PC-3 (cell line): ENCODE results near the gene HDAC4. TPM values are rescaled to one million over a fixed set of nuclear protein-coding genes. Genes with fewer than 3 reads are reported as not detected.

ENCODE experiments used
- ATAC-seq: fragments of 200-7000 bp; cut with Tn5 transposase; 2 replicates; pipeline ENCODE4 v1.9.1; 2020; ENCODE audit warnings: mild to moderate bottlenecking, moderate library complexity
- BruUV-seq: library from RNA; stranded (reverse); fragments of 400-500 nt; replicated peaks from 2 replicates; lab custom pipeline; 2021; lab: Mats Ljungman, UMichigan
- CTCF ChIA-PET: fragments of 300-600 bp; sonication (Branson Sonifier 250); formaldehyde crosslinking; loops from one replicate; lab custom pipeline; 2022; ENCODE audit warnings: antibody characterized with exemption; lab: Charles Lee
- POLR2A ChIA-PET: fragments of 300-600 bp; sonication (Branson Sonifier 250); formaldehyde crosslinking; loops from one replicate; lab custom pipeline; 2022; ENCODE audit warnings: antibody characterized with exemption; ENCODE audit not compliant: unreplicated experiment; lab: Charles Lee
- DNase-seq: peaks from one replicate; pipeline ENCODE4 v3.0.0-alpha.2; 2015
- H2AFZ ChIP-seq: fragments of 300-600 bp; sonication (generic); 2 replicates; pipeline ENCODE4 v1.6.0; 2016; ENCODE audit warnings: antibody characterized with exemption, low read length
- H3F3A ChIP-seq: fragments of 300-600 bp; sonication (generic); one replicate; pipeline ENCODE4 v1.6.0; 2017; ENCODE audit warnings: antibody characterized with exemption, low read length, control low read depth, mild to moderate bottlenecking; ENCODE audit not compliant: unreplicated experiment
- H3K27ac ChIP-seq: fragments of 300-600 bp; sonication (generic); 2 replicates; pipeline ENCODE4 v1.5.1; 2016; ENCODE audit warnings: mild to moderate bottlenecking, low read length
- H3K27me3 ChIP-seq: fragments of 300-600 bp; sonication (generic); 2 replicates; pipeline ENCODE4 v1.6.1; 2016; ENCODE audit warnings: low read length, mixed read lengths
- H3K36me3 ChIP-seq: fragments of 300-600 bp; sonication (generic); 2 replicates; pipeline ENCODE4 v1.6.1; 2016; ENCODE audit warnings: low read depth, mixed run types, low read length, mixed read lengths
- H3K4me1 ChIP-seq: fragments of 300-600 bp; sonication (generic); 2 replicates; pipeline ENCODE4 v1.5.1; 2016; ENCODE audit warnings: low read length; ENCODE audit not compliant: insufficient read depth
- H3K4me2 ChIP-seq: fragments of 300-600 bp; sonication (generic); 2 replicates; pipeline ENCODE4 v1.6.0; 2016; ENCODE audit warnings: low read length
- H3K4me3 ChIP-seq: fragments of 300-600 bp; sonication (generic); 2 replicates; pipeline ENCODE4 v1.5.1; 2016; ENCODE audit warnings: mild to moderate bottlenecking, low read length, mixed read lengths
- H3K79me2 ChIP-seq: fragments of 300-600 bp; sonication (generic); 2 replicates; pipeline ENCODE4 v1.6.1; 2017; ENCODE audit warnings: low read length, mixed read lengths
- H3K9ac ChIP-seq: fragments of 300-600 bp; sonication (generic); 2 replicates; pipeline ENCODE4 v1.6.0; 2016; ENCODE audit warnings: mild to moderate bottlenecking, low read length
- H3K9me2 ChIP-seq: fragments of 300-600 bp; sonication (generic); replicated peaks from 2 replicates; pipeline ENCODE4 v1.6.1; 2016; ENCODE audit warnings: mixed run types, low read length, mixed read lengths
- H3K9me3 ChIP-seq: fragments of 300-600 bp; sonication (generic); 2 replicates; pipeline ENCODE4 v1.6.1; 2016; ENCODE audit warnings: low read length, mixed read lengths
- H4K20me1 ChIP-seq: fragments of 300-600 bp; sonication (generic); 2 replicates; pipeline ENCODE4 v1.6.1; 2016; ENCODE audit warnings: low read length, mixed read lengths
- EZH2 ChIP-seq: fragments of 300-600 bp; sonication (generic); IDR thresholded peaks from one replicate; pipeline ENCODE4 v1.6.1; 2017; ENCODE audit warnings: antibody characterized with exemption, mild to moderate bottlenecking, low read length; ENCODE audit not compliant: unreplicated experiment
- EZH2phosphoT487 ChIP-seq: fragments of 300-600 bp; sonication (generic); IDR thresholded peaks from 2 replicates; pipeline ENCODE4 v1.6.1; 2018; ENCODE audit warnings: mild to moderate bottlenecking, antibody characterized with exemption, low read length, borderline replicate concordance
- intact Hi-C: fragments of 100-400 bp; cut with micrococcal nuclease; formaldehyde crosslinking; loops from 2 replicates; pipeline ENCODE4 v1.9.0; 2023
- total RNA-seq: library from RNA; depleted of rRNA; stranded (reverse); fragments of >200 nt; gene quantifications from 2 replicates; pipeline ENCODE4 v1.2.3, GENCODE V29; 2014
- TF ChIP-seq, protein P1 (sequence below): fragments of 300-600 bp; sonication (generic); conservative IDR thresholded peaks from 2 replicates; pipeline ENCODE4 v1.5.1; 2017; ENCODE audit warnings: antibody characterized with exemption, low read depth, mild to moderate bottlenecking, low read length

HDAC4 gene
- total RNA-seq, 1 experiment from 2014 or later, result 8.5 TPM

DNA sequence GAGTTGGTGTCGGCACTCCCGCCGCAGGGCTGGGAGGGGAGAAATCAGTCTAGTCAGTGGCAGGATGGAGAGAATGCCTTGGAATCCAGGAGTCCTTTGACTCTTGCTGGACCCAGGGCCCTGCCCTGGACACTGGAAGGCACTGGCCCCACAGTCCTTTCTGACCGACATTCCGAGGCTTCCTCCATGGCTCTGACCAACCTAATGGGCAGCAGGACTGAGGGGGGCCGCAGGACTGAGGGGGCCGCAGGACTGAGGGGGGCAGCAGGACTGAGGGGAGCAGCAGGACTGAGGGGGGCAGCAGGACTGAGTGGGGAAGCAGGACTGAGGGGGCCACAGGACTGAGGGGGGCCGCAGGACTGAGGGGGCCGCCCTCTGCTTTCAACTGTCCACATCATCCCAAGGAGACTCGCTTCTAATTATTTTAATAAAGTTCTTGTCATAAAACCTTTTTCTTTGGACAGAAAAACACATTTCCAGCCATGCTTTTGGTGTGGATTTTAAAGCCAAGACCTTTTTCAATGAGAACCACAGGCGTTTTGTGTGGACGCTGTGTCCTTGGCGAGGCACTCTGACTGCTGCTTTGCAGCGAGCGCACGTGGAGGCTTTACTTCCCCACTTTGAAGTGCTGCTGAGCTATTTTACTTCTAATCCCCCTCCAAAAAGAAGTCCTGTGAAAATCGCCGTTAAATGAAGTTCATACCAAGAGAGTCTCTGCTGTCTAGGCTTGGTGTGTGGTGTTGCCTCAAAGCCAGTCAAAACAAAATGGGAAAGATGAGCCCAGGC lies 326.9 kb downstream of the HDAC4 start:
- Histone ChIP-seq H4K20me1 (no peaks in the 10 kb centered on the region), H2AFZ (no peak overlapping the region), H3K4me1 (peaks cover 10% of the 10 kb centered on the region), H3K27ac (no peak overlapping the region), H3K4me2 (no peak overlapping the region), H3K36me3 (no peaks in the 10 kb centered on the region), H3F3A (no peaks in the 10 kb centered on the region), H3K9me2 (no peaks in the 10 kb centered on the region), H3K9me3 (no peaks in the 10 kb centered on the region), H3K27me3 (no peaks in the 10 kb centered on the region), H3K79me2 (no peaks in the 10 kb centered on the region), H3K9ac (no peak overlapping the region), H3K4me3 (no peak overlapping the region)
- CTCF ChIA-PET, result no interaction called here
- POLR2A ChIA-PET, result no interaction called here
- intact Hi-C loops, result no loop called here
- no TSS peak for BruUV-seq
- DNase-seq, result no peak
- no peak for ATAC-seq
- TF ChIP-seq, protein P1, sequence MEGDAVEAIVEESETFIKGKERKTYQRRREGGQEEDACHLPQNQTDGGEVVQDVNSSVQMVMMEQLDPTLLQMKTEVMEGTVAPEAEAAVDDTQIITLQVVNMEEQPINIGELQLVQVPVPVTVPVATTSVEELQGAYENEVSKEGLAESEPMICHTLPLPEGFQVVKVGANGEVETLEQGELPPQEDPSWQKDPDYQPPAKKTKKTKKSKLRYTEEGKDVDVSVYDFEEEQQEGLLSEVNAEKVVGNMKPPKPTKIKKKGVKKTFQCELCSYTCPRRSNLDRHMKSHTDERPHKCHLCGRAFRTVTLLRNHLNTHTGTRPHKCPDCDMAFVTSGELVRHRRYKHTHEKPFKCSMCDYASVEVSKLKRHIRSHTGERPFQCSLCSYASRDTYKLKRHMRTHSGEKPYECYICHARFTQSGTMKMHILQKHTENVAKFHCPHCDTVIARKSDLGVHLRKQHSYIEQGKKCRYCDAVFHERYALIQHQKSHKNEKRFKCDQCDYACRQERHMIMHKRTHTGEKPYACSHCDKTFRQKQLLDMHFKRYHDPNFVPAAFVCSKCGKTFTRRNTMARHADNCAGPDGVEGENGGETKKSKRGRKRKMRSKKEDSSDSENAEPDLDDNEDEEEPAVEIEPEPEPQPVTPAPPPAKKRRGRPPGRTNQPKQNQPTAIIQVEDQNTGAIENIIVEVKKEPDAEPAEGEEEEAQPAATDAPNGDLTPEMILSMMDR, result no peak
- TF ChIP-seq EZH2, result no peak
- no peak for TF ChIP-seq EZH2phosphoT487

DNA sequence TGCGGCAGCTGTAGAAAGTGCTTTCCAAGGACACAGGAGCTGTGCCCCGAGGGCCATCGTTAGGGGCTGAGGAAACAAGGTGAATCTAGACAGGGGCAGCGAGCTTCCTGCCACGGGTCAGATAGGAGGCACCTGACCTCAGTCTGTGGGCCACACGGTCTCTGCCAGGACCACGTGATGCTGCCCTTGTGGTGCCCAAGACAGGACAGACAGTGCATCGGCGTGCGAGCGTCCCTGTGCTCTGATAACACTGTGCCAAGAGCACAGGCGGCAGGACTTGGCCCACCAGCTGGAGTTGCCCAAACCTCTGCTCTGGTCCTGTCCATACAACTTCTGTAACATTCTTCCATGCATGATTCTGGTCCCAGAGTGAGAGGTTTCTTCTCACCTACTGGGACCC lies 327.6 kb downstream of the HDAC4 start:
- ChIA-PET CTCF (no interaction called here), POLR2A (no interaction called here)
- Histone ChIP-seq H4K20me1 (no peaks in the 10 kb centered on the region), H3K4me3 (no peak overlapping the region), H3K9ac (no peak overlapping the region), H3K27ac (no peak overlapping the region), H3K27me3 (no peaks in the 10 kb centered on the region), H3K4me2 (no peak overlapping the region), H3K4me1 (peaks cover 10% of the 10 kb centered on the region), H3K9me2 (no peaks in the 10 kb centered on the region), H3K36me3 (no peaks in the 10 kb centered on the region), H3K9me3 (no peaks in the 10 kb centered on the region), H3K79me2 (no peaks in the 10 kb centered on the region), H2AFZ (no peak overlapping the region), H3F3A (no peaks in the 10 kb centered on the region)
- TF ChIP-seq EZH2, result no peak
- no peak for TF ChIP-seq EZH2phosphoT487
- TF ChIP-seq, protein P1, result no peak
- no peak for ATAC-seq
- DNase-seq, result no peak
- BruUV-seq, result no TSS peak
- intact Hi-C loops, result no loop called here

DNA sequence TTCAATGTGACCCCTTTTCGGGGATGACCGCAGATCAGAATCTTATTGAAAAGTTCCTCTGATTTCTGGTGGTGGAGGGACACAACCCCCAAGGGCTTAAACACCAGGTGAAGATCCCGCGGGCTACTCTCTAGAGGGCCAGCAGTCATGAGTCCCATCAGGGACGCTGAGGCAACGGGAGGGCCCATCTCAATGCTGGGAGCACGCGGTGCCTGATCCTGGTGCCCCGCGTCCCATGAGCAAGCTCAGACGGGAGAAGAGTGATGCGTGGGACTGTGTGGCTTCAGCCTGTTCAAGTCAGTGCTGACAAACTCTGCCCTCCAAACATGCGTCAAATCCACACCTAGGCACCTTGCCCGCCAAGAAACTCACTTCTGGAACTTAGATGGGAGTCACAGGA lies 328.0 kb downstream of the HDAC4 start:
- no peak overlapping the region for H3K4me3 ChIP-seq
- intact Hi-C loops, result no loop called here
- H3K27ac ChIP-seq, result no peak overlapping the region
- H3K79me2 ChIP-seq, result no peaks in the 10 kb centered on the region
- H3K9ac ChIP-seq, result no peak overlapping the region
- ChIA-PET POLR2A (no interaction called here), CTCF (no interaction called here)
- no peak overlapping the region for H3K4me2 ChIP-seq
- H3K9me2 ChIP-seq, result no peaks in the 10 kb centered on the region
- no peaks in the 10 kb centered on the region for H3K36me3 ChIP-seq
- no peak overlapping the region for H2AFZ ChIP-seq
- DNase-seq (no peak), ATAC-seq (no peak)
- no peaks in the 10 kb centered on the region for H3K9me3 ChIP-seq
- H3F3A ChIP-seq, result no peaks in the 10 kb centered on the region
- H4K20me1 ChIP-seq, result no peaks in the 10 kb centered on the region
- H3K4me1 ChIP-seq, result peaks cover 10% of the 10 kb centered on the region
- no peak for TF ChIP-seq EZH2
- no peak for TF ChIP-seq EZH2phosphoT487
- TF ChIP-seq, protein P1, result no peak
- no TSS peak for BruUV-seq
- H3K27me3 ChIP-seq, result no peaks in the 10 kb centered on the region
